Mucosa of descending colon (tissue), 3 donors: Measurements from ENCODE around the gene ABCC8. TPM values are rescaled to one million over a fixed set of nuclear protein-coding genes. Genes with fewer than 3 reads are reported as not detected.
A peak's percentile ranks its signal among the peaks of the same experiment; 100 is the strongest.

ENCODE experiments used
- ATAC-seq: fragments of 200-7000 bp; cut with Tn5 transposase; one replicate; pipeline ENCODE4 v1.9.1; 2020; ENCODE audit warnings: mild to moderate bottlenecking, moderate library complexity
- DNase-seq, 3 donors: peaks; one replicate each; pipeline ENCODE4 v3.0.0-alpha.2; 2020
- H3K36me3 ChIP-seq: fragments of 200-600 bp; one replicate; pipeline ENCODE4 v1.8.0; 2021; ENCODE audit warnings: low read depth, mild to moderate bottlenecking
- H3K4me1 ChIP-seq: fragments of 200-600 bp; one replicate; pipeline ENCODE4 v1.8.0; 2021; ENCODE audit warnings: low read depth, mild to moderate bottlenecking
- H3K4me3 ChIP-seq: fragments of 200-600 bp; one replicate; pipeline ENCODE4 v1.8.0; 2021; ENCODE audit warnings: mild to moderate bottlenecking
- H3K9me3 ChIP-seq: fragments of 200-600 bp; one replicate; pipeline ENCODE4 v1.8.0; 2021; ENCODE audit warnings: mild to moderate bottlenecking
- CTCF ChIP-seq: fragments of 200-600 bp; IDR thresholded peaks from one replicate; pipeline ENCODE4 v1.8.0; 2022; ENCODE audit warnings: antibody characterized with exemption, mild to moderate bottlenecking
- intact Hi-C, 2 donors: fragments of 100-400 bp; cut with DNase I in 1 of 2; cut with micrococcal nuclease in 1 of 2; formaldehyde crosslinking; loops; one replicate each; pipeline versions ENCODE4 v1.11.0 to v1.11.1; 2022; cut with DNase I, micrococcal nuclease
- total RNA-seq, 3 donors: library from RNA; stranded (reverse); fragmentation: NEBNext Ultra II Directional in 2 of 3; extraction: Animal tissue kit (Norgen Biotek cat#: 25700) in 2 of 3; gene quantifications; one replicate each; pipeline versions ENCODE4 v1.2.1 to v1.2.4, GENCODE V29; 2021 to 2023
- donor health status: DM: no; HTN: no; CAD: no; lungs with moderate emphysema.
- donor health status: DM: no; HTN: no; CAD: no.
- donor health status: DM: no; HTN: yes; CAD: no.

ABCC8 gene
- total RNA-seq, 3 donors from 2014 or later = 2.2 to 4.1 (median 3.3) TPM

- intact Hi-C loops = no loop called here
- Histone ChIP-seq H3K4me3 (no peak overlapping the region), H3K9me3 (no peaks in the 10 kb centered on the region), H3K4me1 (no peaks in the 10 kb centered on the region), H3K36me3 (no peaks in the 10 kb centered on the region)
- TF ChIP-seq CTCF = no peak
- ATAC-seq (peak; percentile 71), DNase-seq (peak in 2 of 3 donors; percentile 33 to 40)
These were observed 21.4 kb upstream of the ABCC8 start for GRCh38 chr11:17498058-17498457.

GRCh38 chr11:17496406-17496805 lies 19.8 kb upstream of the ABCC8 start:
- H3K4me1 ChIP-seq = no peaks in the 10 kb centered on the region
- intact Hi-C loops = no loop called here
- H3K36me3 ChIP-seq = no peaks in the 10 kb centered on the region
- DNase-seq (no peak), ATAC-seq (no peak)
- no peak overlapping the region for H3K4me3 ChIP-seq
- H3K9me3 ChIP-seq = no peaks in the 10 kb centered on the region
- TF ChIP-seq CTCF = no peak

GRCh38 chr11:17494019-17494418 lies 17.4 kb upstream of the ABCC8 start:
- Histone ChIP-seq H3K4me1 (no peaks in the 10 kb centered on the region), H3K9me3 (no peaks in the 10 kb centered on the region), H3K4me3 (no peak overlapping the region), H3K36me3 (no peaks in the 10 kb centered on the region)
- DNase-seq = no peak
- no peak for TF ChIP-seq CTCF
- intact Hi-C loops = no loop called here
- no peak for ATAC-seq

GRCh38 chr11:17490938-17491337 lies 14.3 kb upstream of the ABCC8 start:
- H3K36me3 ChIP-seq = no peaks in the 10 kb centered on the region
- no peak for TF ChIP-seq CTCF
- no peak overlapping the region for H3K4me3 ChIP-seq
- intact Hi-C loops = no loop called here
- no peak for DNase-seq
- no peaks in the 10 kb centered on the region for H3K9me3 ChIP-seq
- no peak for ATAC-seq
- no peaks in the 10 kb centered on the region for H3K4me1 ChIP-seq

- H3K36me3 ChIP-seq = no peaks in the 10 kb centered on the region
- no peak for ATAC-seq
- H3K4me1 ChIP-seq = no peaks in the 10 kb centered on the region
- no peak for TF ChIP-seq CTCF
- no peak for DNase-seq
- H3K4me3 ChIP-seq = no peak overlapping the region
- no peaks in the 10 kb centered on the region for H3K9me3 ChIP-seq
- intact Hi-C loops = no loop called here
These were observed 13.6 kb upstream of the ABCC8 start for GRCh38 chr11:17490232-17490631.

GRCh38 chr11:17489751-17490150 lies 13.1 kb upstream of the ABCC8 start:
- no peaks in the 10 kb centered on the region for H3K9me3 ChIP-seq
- no peaks in the 10 kb centered on the region for H3K36me3 ChIP-seq
- H3K4me3 ChIP-seq = no peak overlapping the region
- TF ChIP-seq CTCF = no peak
- intact Hi-C loops = no loop called here
- no peak for ATAC-seq
- DNase-seq = no peak
- no peaks in the 10 kb centered on the region for H3K4me1 ChIP-seq
